Liver (tissue), 9 donors: ENCODE results near the gene OR51F1. TPM values are rescaled to one million over a fixed set of nuclear protein-coding genes. Genes with fewer than 3 reads are reported as not detected.
"Not testable (repeated sequence)": the region's sequence is repeated elsewhere in the genome, so short reads cannot be mapped to it uniquely, and the experiment has no call there.

ENCODE experiments used
- DNase-seq: peaks from one replicate; pipeline ENCODE4 v3.0.0-alpha.2; 2017; ENCODE audit warnings: low spot score
- H3K27ac ChIP-seq, 2 donors: one replicate each; pipeline ENCODE4 v1.7.0; 2013; ENCODE audit warnings: inconsistent platforms in 2 of 2, low read length in 2 of 2, control low read depth in 1 of 2, low read depth in 1 of 2, mild to moderate bottlenecking in 1 of 2
- H3K27me3 ChIP-seq, 4 donors: one replicate each; pipeline versions ENCODE4 v1.6.1 to v1.7.0; 2013; ENCODE audit warnings: low read length in 3 of 4, inconsistent platforms in 1 of 4, mild to moderate bottlenecking in 1 of 4, moderate library complexity in 1 of 4; ENCODE audit not compliant: control insufficient read depth in 4 of 4, insufficient read depth in 4 of 4
- H3K36me3 ChIP-seq, 4 donors: one replicate each; pipeline versions ENCODE4 v1.6.1 to v1.7.0; 2013; ENCODE audit warnings: low read length in 3 of 4, mild to moderate bottlenecking in 3 of 4, low read depth in 1 of 4, moderate library complexity in 1 of 4; ENCODE audit not compliant: control insufficient read depth in 4 of 4, insufficient read depth in 3 of 4
- H3K4me1 ChIP-seq, 4 donors: one replicate each; pipeline versions ENCODE4 v1.6.1 to v1.7.0; 2013; ENCODE audit warnings: low read length in 3 of 4, mild to moderate bottlenecking in 3 of 4, moderate library complexity in 1 of 4; ENCODE audit not compliant: control insufficient read depth in 4 of 4, insufficient read depth in 4 of 4
- H3K4me3 ChIP-seq, 3 donors: one replicate each; pipeline versions ENCODE4 v1.6.1 to v1.7.0; 2013; ENCODE audit warnings: low read length in 3 of 3, control low read depth in 1 of 3, low read depth in 1 of 3, mild to moderate bottlenecking in 1 of 3
- H3K9ac ChIP-seq, 2 donors: one replicate each; pipeline ENCODE4 v1.7.0; 2013; ENCODE audit warnings: low read length in 2 of 2, mild to moderate bottlenecking in 2 of 2, moderate library complexity in 2 of 2, control low read depth in 1 of 2, low read depth in 1 of 2
- H3K9me3 ChIP-seq, 4 donors: one replicate each; pipeline versions ENCODE4 v1.6.1 to v1.7.0; 2013; ENCODE audit warnings: low read length in 3 of 4; ENCODE audit not compliant: control insufficient read depth in 4 of 4
- ATF3 ChIP-seq: IDR thresholded peaks from 2 replicates; pipeline ENCODE4 v1.6.1; 2016; ENCODE audit warnings: antibody characterized with exemption
- CTCF ChIP-seq: fragments of 150-350 bp; IDR thresholded peaks from 2 replicates; pipeline ENCODE4 v1.5.1; 2017; ENCODE audit warnings: improper control_type of control experiment, low read depth, low read length; ENCODE audit not compliant: missing input control
- FOXA1 ChIP-seq: IDR thresholded peaks from 2 replicates; pipeline ENCODE4 v1.6.1; 2016; ENCODE audit warnings: antibody characterized with exemption
- HNF4A ChIP-seq, 2 donors: conservative IDR thresholded peaks; 2 replicates each; pipeline ENCODE4 v1.6.1; 2016; ENCODE audit warnings: antibody characterized with exemption in 2 of 2, mild to moderate bottlenecking in 2 of 2
- JUND ChIP-seq, 2 donors: IDR thresholded peaks; 2 replicates each; pipeline ENCODE4 v1.6.1; 2016; ENCODE audit warnings: antibody characterized with exemption in 2 of 2
- NR2F2 ChIP-seq: IDR thresholded peaks from 2 replicates; pipeline ENCODE4 v1.6.1; 2016; ENCODE audit warnings: antibody characterized with exemption
- RAD21 ChIP-seq, 2 donors: IDR thresholded peaks; 2 replicates each; pipeline ENCODE4 v1.6.1; 2016; ENCODE audit warnings: antibody characterized with exemption in 2 of 2, mild to moderate bottlenecking in 2 of 2
- RXRA ChIP-seq, 2 donors: IDR thresholded peaks; 2 replicates each; pipeline ENCODE4 v1.6.1; 2017 to 2018; ENCODE audit warnings: antibody characterized with exemption in 2 of 2, mild to moderate bottlenecking in 1 of 2
- SP1 ChIP-seq: IDR thresholded peaks from 2 replicates; pipeline ENCODE4 v1.6.1; 2018; ENCODE audit warnings: antibody characterized with exemption, mild to moderate bottlenecking
- TAF1 ChIP-seq: conservative IDR thresholded peaks from 2 replicates; pipeline ENCODE4 v1.6.1; 2016; ENCODE audit warnings: antibody characterized with exemption, mild to moderate bottlenecking
- ZBTB33 ChIP-seq: IDR thresholded peaks from 2 replicates; pipeline ENCODE4 v1.6.1; 2016; ENCODE audit warnings: antibody characterized with exemption
- WGBS: extraction: QIAGEN DNeasy Blood & Tissue Kit; methylation state at CpG from one replicate; pipeline ENCODE4 v1.1.7; 2013; 5-methylcytosine and 5-hydroxymethylcytosine counted together
- polyA plus RNA-seq, 2 donors: library from polyadenylated mRNA; stranded (reverse) in 1 of 2; unstranded in 1 of 2; fragments of 200-250 nt in 1 of 2; fragments of >200 nt in 1 of 2; fragmentation: Nextera tagmentation in 1 of 2; extraction: Ambion mirVana in 1 of 2; gene quantifications; one replicate each; pipeline versions ENCODE4 v1.2.1 to v1.2.3, GENCODE V29; 2013 to 2015
- total RNA-seq, 2 donors: library from RNA; depleted of rRNA; stranded (reverse); fragments of >200 nt; gene quantifications; one replicate each; pipeline ENCODE4 v1.2.3, GENCODE V29; 2014
- donor health status: healthy.
- donor health status: healthy.
- donor health status: healthy.
- donor health status: healthy.
- donor health status: healthy.

Gene OR51F1
- total and polyA plus RNA-seq, 4 donors = not detected

- TF ChIP-seq CTCF = no peak
Measured at GRCh38 chr11:4804280-4804679, 34.5 kb upstream of the OR51F1 start, which contains the start of gene OR52R1 (continued).

- H3K36me3 ChIP-seq, H3K27ac ChIP-seq, H3K4me3 ChIP-seq, DNase-seq, H3K4me1 ChIP-seq, H3K9me3 ChIP-seq, H3K27me3 ChIP-seq, H3K9ac ChIP-seq: not testable (repeated sequence)
- WGBS = 76% methylated on average over 5 of the region's 5 CpGs
Measured at GRCh38 chr11:4801316-4801715, 31.6 kb upstream of the OR51F1 start.

GRCh38 chr11:4798427-4799183 lies 28.9 kb upstream of the OR51F1 start:
- 52% methylated on average over 6 of the region's 6 CpGs for WGBS
- H3K4me1 ChIP-seq = no peaks in the 10 kb centered on the region
- peaks cover 0 to 5% (median 0%) of the 10 kb centered on the region in 4 donors for H3K9me3 ChIP-seq
- TF ChIP-seq RAD21 (IDR thresholded peaks at IDR 0.05) (no peak), ATF3 (no peak), JUND (IDR thresholded peaks at IDR 0.05) (no peak), SP1 (no peak), FOXA1 (no peak), NR2F2 (no peak), RXRA (IDR thresholded peaks at IDR 0.05) (no peak), CTCF (no peak), TAF1 (no peak), HNF4A (conservative IDR thresholded peaks at IDR 0.05) (no peak), ZBTB33 (no peak)
- H3K4me3 ChIP-seq = no peak overlapping the region
- H3K36me3 ChIP-seq = no peaks in the 10 kb centered on the region
- DNase-seq = no peak
- no peaks in the 10 kb centered on the region for H3K27me3 ChIP-seq
- no peak overlapping the region for H3K9ac ChIP-seq
- H3K27ac ChIP-seq = no peak overlapping the region
